AG04450 (cell line): ENCODE data around the gene EXOC3L4. TPM values are rescaled to one million over a fixed set of nuclear protein-coding genes. Genes with fewer than 3 reads are reported as not detected.

Experiments
- CTCF ChIA-PET: fragments of 300-600, 350-600 bp; formaldehyde crosslinking; extraction: SDS; loops from one replicate; lab custom pipeline; 2022; ENCODE audit warnings: antibody characterized with exemption, inconsistent platforms; lab: Charles Lee
- POLR2A ChIA-PET: fragments of 350-600 bp; formaldehyde crosslinking; extraction: SDS; loops from one replicate; lab custom pipeline; 2021; ENCODE audit warnings: antibody characterized with exemption, inconsistent platforms; lab: Yijun Ruan, JAX
- DNase-seq: peaks from one replicate; pipeline ENCODE4 v3.0.0-alpha.2; 2011; ENCODE audit warnings: low read depth, low spot score
- H3K27ac ChIP-seq: one replicate; pipeline ENCODE4 v1.5.1; 2012; ENCODE audit warnings: low read depth, low read length, control low read depth
- H3K27me3 ChIP-seq: one replicate; pipeline ENCODE4 v1.6.0; 2012; ENCODE audit warnings: low read length; ENCODE audit not compliant: control insufficient read depth, insufficient read depth
- H3K4me3 ChIP-seq: 2 replicates; pipeline ENCODE4 v1.5.1; 2011; ENCODE audit warnings: mild to moderate bottlenecking, low read depth, low read length, control low read depth
- H3K9me3 ChIP-seq: 2 replicates; pipeline ENCODE4 v1.5.1; 2012; ENCODE audit warnings: low read length; ENCODE audit not compliant: control insufficient read depth, insufficient read depth
- CTCF ChIP-seq: IDR thresholded peaks from 2 replicates; pipeline ENCODE4 v1.5.1; 2011; ENCODE audit warnings: low read depth, low read length, control low read depth, inconsistent platforms
- polyA plus RNA-seq: library from polyadenylated mRNA; depleted of rRNA; stranded (reverse); fragments of >200 nt; gene quantifications from 2 replicates; pipeline ENCODE4 v1.2.3, GENCODE V29; 2011

The EXOC3L4 gene
- polyA plus RNA-seq, 1 experiment, result not detected

- DNase-seq, result no peak
- ChIA-PET POLR2A (no interaction called here), CTCF (no interaction called here)
- peaks cover 4% of the 10 kb centered on the region for H3K27me3 ChIP-seq
- no peak overlapping the region for H3K4me3 ChIP-seq
- TF ChIP-seq CTCF, result no peak
- no peaks in the 10 kb centered on the region; the same call in 1 of the 2 replicates for H3K9me3 ChIP-seq
- H3K27ac ChIP-seq, result no peak overlapping the region
Measured at GRCh38 chr14:103070263-103070885, 24.2 kb upstream of the EXOC3L4 start.

- Histone ChIP-seq H3K27ac (no peak overlapping the region), H3K27me3 (peaks cover 4% of the 10 kb centered on the region), H3K4me3 (no peak overlapping the region), H3K9me3 (no peaks in the 10 kb centered on the region; the same call in 1 of the 2 replicates)
- TF ChIP-seq CTCF, result no peak
- ChIA-PET CTCF (no interaction called here), POLR2A (no interaction called here)
- DNase-seq, result no peak
Measured at GRCh38 chr14:103070971-103071542, 23.5 kb upstream of the EXOC3L4 start.

GRCh38 chr14:103071544-103072251, 22.8 kb upstream of the EXOC3L4 start:
- ChIA-PET CTCF (no interaction called here), POLR2A (no interaction called here)
- DNase-seq, result no peak
- no peak overlapping the region for H3K4me3 ChIP-seq
- TF ChIP-seq CTCF, result no peak
- H3K27me3 ChIP-seq, result peaks cover 4% of the 10 kb centered on the region
- no peaks in the 10 kb centered on the region; the same call in 1 of the 2 replicates for H3K9me3 ChIP-seq
- no peak overlapping the region for H3K27ac ChIP-seq

- H3K9me3 ChIP-seq, result no peaks in the 10 kb centered on the region; the same call in 1 of the 2 replicates
- no peak overlapping the region for H3K27ac ChIP-seq
- ChIA-PET CTCF (no interaction called here), POLR2A (no interaction called here)
- H3K27me3 ChIP-seq, result peaks cover 4% of the 10 kb centered on the region
- TF ChIP-seq CTCF, result no peak
- no peak overlapping the region for H3K4me3 ChIP-seq
- no peak for DNase-seq
Measured at GRCh38 chr14:103072595-103073366, 21.7 kb upstream of the EXOC3L4 start.
